A673 (cell line): ENCODE data around the gene NPS. TPM values are rescaled to one million over a fixed set of nuclear protein-coding genes. Genes with fewer than 3 reads are reported as not detected.

Experiments used
- BruUV-seq: library from RNA; stranded (reverse); fragments of 400-500 nt; replicated peaks from 2 replicates; lab custom pipeline; 2021; lab: Mats Ljungman, UMichigan
- CTCF ChIA-PET: fragments of 300-600 bp; sonication (Branson Sonifier 250); formaldehyde crosslinking; loops from one replicate; lab custom pipeline; 2022; ENCODE audit warnings: antibody characterized with exemption; lab: Charles Lee
- POLR2A ChIA-PET: fragments of 300-600 bp; sonication (Branson Sonifier 250); formaldehyde crosslinking; loops from one replicate; lab custom pipeline; 2022; ENCODE audit warnings: antibody characterized with exemption; ENCODE audit not compliant: low non-redundant PET; lab: Charles Lee
- DNase-seq: peaks from one replicate; pipeline ENCODE4 v3.0.0-alpha.2; 2015; ENCODE audit warnings: low spot score
- H3K27ac ChIP-seq: fragments of 200-600 bp; sonication (generic); 2 replicates; pipeline ENCODE4 v1.5.1; 2016; ENCODE audit warnings: mixed run types, low read depth, mild to moderate bottlenecking, mixed read lengths, antibody characterized with exemption, low read length; ENCODE audit not compliant: poor library complexity, severe bottlenecking
- H3K27me3 ChIP-seq: fragments of 200-600 bp; sonication (generic); replicated peaks from 2 replicates; pipeline ENCODE4 v1.6.1; 2017; ENCODE audit warnings: mixed run types, low read depth, mild to moderate bottlenecking, mixed read lengths, antibody characterized with exemption, low read length; ENCODE audit not compliant: insufficient read depth, poor library complexity
- H3K36me3 ChIP-seq: fragments of 200-600 bp; sonication (generic); 2 replicates; pipeline ENCODE4 v1.6.1; 2016; ENCODE audit warnings: mixed run types, mild to moderate bottlenecking, mixed read lengths, antibody characterized with exemption, low read length; ENCODE audit not compliant: insufficient read depth, poor library complexity, severe bottlenecking
- H3K4me1 ChIP-seq: fragments of 200-600 bp; sonication (generic); 2 replicates; pipeline ENCODE4 v1.6.1; 2017; ENCODE audit warnings: mixed run types, mild to moderate bottlenecking, mixed read lengths, antibody characterized with exemption, low read length; ENCODE audit not compliant: insufficient read depth, poor library complexity, severe bottlenecking
- H3K4me3 ChIP-seq: fragments of 200-600 bp; sonication (generic); 2 replicates; pipeline ENCODE4 v1.5.1; 2016; ENCODE audit warnings: low read depth, mixed run types, mild to moderate bottlenecking, mixed read lengths, low read length; ENCODE audit not compliant: poor library complexity, severe bottlenecking
- H3K9me3 ChIP-seq: fragments of 200-600 bp; sonication (generic); 2 replicates; pipeline ENCODE4 v1.6.1; 2016; ENCODE audit warnings: mixed run types, low read depth, mild to moderate bottlenecking, mixed read lengths, antibody characterized with exemption, low read length; ENCODE audit not compliant: poor library complexity, severe bottlenecking
- EZH2 ChIP-seq: fragments of 200-600 bp; sonication (generic); IDR thresholded peaks from 2 replicates; pipeline ENCODE4 v1.6.1; 2017; ENCODE audit warnings: borderline replicate concordance, low read depth, mild to moderate bottlenecking, mixed read lengths, antibody characterized with exemption, low read length; ENCODE audit not compliant: poor library complexity, severe bottlenecking
- intact Hi-C: fragments of 100-400 bp; cut with micrococcal nuclease; formaldehyde crosslinking; loops from one replicate; pipeline ENCODE4 v1.10.0; 2022; ENCODE audit not compliant: unreplicated experiment
- total RNA-seq: library from RNA; stranded (reverse); gene quantifications from 2 replicates; pipeline ENCODE4 v1.2.3, GENCODE V29; 2021
- TF ChIP-seq, protein P1 (sequence below): fragments of 300-800, 200-600 bp; sonication (generic); conservative IDR thresholded peaks from 2 replicates; pipeline ENCODE4 v1.5.1; 2017; ENCODE audit warnings: low read depth, mild to moderate bottlenecking, antibody characterized with exemption, low read length, moderate library complexity, mixed read lengths

NPS gene
- total RNA-seq, 1 experiment from 2014 or later = not detected

DNA sequence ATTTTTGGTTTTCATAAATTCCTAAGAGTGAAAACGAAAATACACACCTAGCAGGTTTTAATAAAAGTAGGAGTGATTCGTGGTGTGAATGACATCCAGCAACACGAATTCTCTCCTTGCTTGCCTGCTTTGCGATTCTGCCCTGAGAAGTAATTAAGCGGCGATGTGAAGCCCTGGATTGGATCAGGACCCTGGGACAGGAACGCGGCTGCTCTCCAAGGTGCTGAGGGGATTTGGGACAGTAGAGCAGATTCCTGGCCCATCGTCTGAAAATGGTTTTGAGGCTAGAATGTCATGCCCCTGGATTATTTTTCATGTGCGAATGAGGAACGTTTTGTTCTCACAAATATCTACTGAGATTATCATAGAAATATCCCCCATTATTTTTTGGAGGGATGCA lies 7.8 kb downstream of the NPS start:
- DNase-seq = peak; percentile 69
- no peaks in the 10 kb centered on the region for H3K36me3 ChIP-seq
- H3K4me3 ChIP-seq = no peak overlapping the region
- ChIA-PET POLR2A (no interaction called here), CTCF (no interaction called here)
- H3K9me3 ChIP-seq = no peaks in the 10 kb centered on the region
- no TSS peak for BruUV-seq
- no peak for TF ChIP-seq EZH2
- TF ChIP-seq, protein P1, sequence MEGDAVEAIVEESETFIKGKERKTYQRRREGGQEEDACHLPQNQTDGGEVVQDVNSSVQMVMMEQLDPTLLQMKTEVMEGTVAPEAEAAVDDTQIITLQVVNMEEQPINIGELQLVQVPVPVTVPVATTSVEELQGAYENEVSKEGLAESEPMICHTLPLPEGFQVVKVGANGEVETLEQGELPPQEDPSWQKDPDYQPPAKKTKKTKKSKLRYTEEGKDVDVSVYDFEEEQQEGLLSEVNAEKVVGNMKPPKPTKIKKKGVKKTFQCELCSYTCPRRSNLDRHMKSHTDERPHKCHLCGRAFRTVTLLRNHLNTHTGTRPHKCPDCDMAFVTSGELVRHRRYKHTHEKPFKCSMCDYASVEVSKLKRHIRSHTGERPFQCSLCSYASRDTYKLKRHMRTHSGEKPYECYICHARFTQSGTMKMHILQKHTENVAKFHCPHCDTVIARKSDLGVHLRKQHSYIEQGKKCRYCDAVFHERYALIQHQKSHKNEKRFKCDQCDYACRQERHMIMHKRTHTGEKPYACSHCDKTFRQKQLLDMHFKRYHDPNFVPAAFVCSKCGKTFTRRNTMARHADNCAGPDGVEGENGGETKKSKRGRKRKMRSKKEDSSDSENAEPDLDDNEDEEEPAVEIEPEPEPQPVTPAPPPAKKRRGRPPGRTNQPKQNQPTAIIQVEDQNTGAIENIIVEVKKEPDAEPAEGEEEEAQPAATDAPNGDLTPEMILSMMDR = no peak
- H3K4me1 ChIP-seq = peaks cover 7% of the 10 kb centered on the region
- intact Hi-C loops = no loop called here
- no peak overlapping the region for H3K27ac ChIP-seq
- no peaks in the 10 kb centered on the region for H3K27me3 ChIP-seq

DNA sequence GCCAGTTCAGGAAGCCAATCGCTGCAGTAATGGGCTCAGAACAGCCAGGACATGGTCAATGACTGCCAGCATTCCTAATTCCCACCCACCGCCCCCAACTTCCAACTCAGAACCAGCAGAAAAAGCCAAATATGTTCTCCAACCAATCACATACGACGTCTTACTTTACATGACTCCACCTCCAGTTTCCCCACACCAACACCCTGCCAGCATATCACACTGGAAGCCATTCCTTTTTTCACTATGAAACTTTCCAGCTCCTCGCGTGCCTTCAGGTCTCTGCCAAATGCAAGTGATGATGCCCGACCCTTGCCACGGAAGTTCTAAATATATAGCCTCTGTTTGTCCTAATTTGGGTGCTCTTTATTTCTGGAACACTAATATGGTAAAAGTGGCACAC lies 12.5 kb downstream of the NPS start:
- H3K27ac ChIP-seq = no peak overlapping the region
- H3K36me3 ChIP-seq = no peaks in the 10 kb centered on the region
- no peaks in the 10 kb centered on the region for H3K27me3 ChIP-seq
- BruUV-seq = no TSS peak
- no peak for TF ChIP-seq EZH2
- TF ChIP-seq, protein P1 = no peak
- POLR2A ChIA-PET = no interaction called here
- intact Hi-C loops = no loop called here
- no peak overlapping the region for H3K4me3 ChIP-seq
- H3K9me3 ChIP-seq = no peaks in the 10 kb centered on the region
- CTCF ChIA-PET = no interaction called here
- no peaks in the 10 kb centered on the region for H3K4me1 ChIP-seq
- no peak for DNase-seq

DNA sequence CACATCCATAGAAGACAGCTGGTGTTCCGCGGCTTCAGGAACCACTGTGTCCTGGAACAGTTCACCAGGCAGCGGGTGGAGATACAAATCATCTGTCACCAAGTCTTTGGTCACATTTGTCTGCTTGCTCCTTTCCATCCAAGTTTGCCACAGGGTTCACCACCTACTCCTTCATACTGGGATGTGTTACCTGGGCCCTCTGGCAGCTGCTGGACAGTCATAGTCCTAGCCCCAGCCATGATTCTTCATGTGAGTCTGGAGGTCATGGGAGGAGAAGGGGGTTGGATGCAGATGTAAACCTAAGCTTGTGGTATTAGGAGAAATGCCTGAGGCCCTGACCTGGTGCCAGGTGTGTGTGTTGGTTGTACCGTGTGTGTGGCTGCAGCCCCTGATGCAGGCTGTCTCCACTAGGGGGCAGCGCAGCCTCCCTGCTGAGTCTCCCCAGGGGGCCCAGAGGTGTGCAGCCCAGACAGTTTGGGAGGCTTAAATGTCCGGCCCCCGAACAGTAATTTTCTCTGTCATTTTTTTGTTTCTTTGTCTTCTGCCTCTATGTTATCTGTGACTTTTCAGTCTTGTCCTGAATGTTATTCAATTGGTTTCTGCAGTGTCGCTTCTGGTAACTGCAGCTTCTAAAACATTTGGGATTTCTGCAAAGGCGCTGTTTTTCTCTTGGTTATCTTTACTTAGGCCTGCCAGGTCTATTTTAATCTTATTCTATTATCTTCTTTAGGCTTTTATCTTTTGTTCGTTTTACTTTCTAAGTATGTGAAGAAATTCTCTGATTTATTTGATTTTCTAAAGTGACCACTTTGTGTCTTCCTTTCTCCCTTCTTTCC lies 14.8 kb downstream of the NPS start:
- TF ChIP-seq EZH2 = no peak
- TF ChIP-seq, protein P1 = peak; percentile 67
- Histone ChIP-seq H3K27me3 (no peaks in the 10 kb centered on the region), H3K4me3 (no peak overlapping the region), H3K4me1 (no peaks in the 10 kb centered on the region), H3K27ac (no peak overlapping the region), H3K36me3 (no peaks in the 10 kb centered on the region), H3K9me3 (no peaks in the 10 kb centered on the region)
- CTCF ChIA-PET = no interaction called here
- POLR2A ChIA-PET = no interaction called here
- no peak for DNase-seq
- intact Hi-C loops = no loop called here
- BruUV-seq = no TSS peak
